ENCODE results near the gene ARL14EP.

- TF ChIP-seq POLR2A (IDR thresholded peaks at IDR 0.05; ENCODE audit: control extremely low read depth in 1 of 2, low read depth in 2 of 2, low read length in 2 of 2) (peak; percentile 97 to 99), CTCF (IDR thresholded peaks at IDR 0.05; ENCODE audit: control extremely low read depth in 1 of 3, insufficient read depth in 1 of 3, low read depth in 1 of 3, low read length in 3 of 3) (no peak), FOSL1 (IDR thresholded peaks at IDR 0.05; ENCODE audit: insufficient read depth, low read depth, low read length) (no peak), CBX5 (IDR thresholded peaks at IDR 0.05; ENCODE audit: low read depth, low read length) (no peak)
Measured at GRCh38 chr11:30322826-30323710, at the start of gene ARL14EP.

All from H1 (cell line).